ENCODE measurements around the gene NOL6.

NOL6 gene

DNA sequence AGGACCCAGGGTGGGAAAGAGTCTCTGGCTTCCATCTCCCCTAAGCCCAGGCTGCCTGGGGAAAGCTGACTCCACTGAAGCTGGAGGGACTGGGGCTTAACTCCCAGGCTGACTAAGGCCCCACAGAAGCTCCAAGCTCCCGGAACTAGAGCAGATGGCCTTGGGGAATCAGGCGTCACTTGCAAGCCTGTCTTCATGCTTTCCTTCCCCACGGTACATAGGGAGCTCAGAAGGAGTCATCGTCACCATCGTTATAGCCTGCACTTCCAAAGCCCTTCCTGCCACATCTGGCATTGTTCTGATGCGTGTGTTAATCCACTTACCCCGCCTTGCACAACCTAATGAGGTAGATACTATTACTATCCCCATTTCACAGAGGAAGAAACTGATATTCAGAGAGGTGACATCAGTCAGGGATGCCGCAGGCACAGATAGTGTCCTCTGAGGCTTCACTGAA, 37.9 kb downstream of the NOL6 start:
- TF ChIP-seq, protein P1, sequence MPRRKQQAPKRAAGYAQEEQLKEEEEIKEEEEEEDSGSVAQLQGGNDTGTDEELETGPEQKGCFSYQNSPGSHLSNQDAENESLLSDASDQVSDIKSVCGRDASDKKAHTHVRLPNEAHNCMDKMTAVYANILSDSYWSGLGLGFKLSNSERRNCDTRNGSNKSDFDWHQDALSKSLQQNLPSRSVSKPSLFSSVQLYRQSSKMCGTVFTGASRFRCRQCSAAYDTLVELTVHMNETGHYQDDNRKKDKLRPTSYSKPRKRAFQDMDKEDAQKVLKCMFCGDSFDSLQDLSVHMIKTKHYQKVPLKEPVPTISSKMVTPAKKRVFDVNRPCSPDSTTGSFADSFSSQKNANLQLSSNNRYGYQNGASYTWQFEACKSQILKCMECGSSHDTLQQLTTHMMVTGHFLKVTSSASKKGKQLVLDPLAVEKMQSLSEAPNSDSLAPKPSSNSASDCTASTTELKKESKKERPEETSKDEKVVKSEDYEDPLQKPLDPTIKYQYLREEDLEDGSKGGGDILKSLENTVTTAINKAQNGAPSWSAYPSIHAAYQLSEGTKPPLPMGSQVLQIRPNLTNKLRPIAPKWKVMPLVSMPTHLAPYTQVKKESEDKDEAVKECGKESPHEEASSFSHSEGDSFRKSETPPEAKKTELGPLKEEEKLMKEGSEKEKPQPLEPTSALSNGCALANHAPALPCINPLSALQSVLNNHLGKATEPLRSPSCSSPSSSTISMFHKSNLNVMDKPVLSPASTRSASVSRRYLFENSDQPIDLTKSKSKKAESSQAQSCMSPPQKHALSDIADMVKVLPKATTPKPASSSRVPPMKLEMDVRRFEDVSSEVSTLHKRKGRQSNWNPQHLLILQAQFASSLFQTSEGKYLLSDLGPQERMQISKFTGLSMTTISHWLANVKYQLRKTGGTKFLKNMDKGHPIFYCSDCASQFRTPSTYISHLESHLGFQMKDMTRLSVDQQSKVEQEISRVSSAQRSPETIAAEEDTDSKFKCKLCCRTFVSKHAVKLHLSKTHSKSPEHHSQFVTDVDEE (CRISPR knock-in tag; IDR thresholded peaks at IDR 0.05): no peak
- TF ChIP-seq PATZ1 (CRISPR knock-in tag; IDR thresholded peaks at IDR 0.05; ENCODE audit: borderline replicate concordance) (no peak), TOX (CRISPR knock-in tag; IDR thresholded peaks at IDR 0.05; ENCODE audit: borderline replicate concordance) (no peak), ZFP30 (CRISPR knock-in tag; IDR thresholded peaks at IDR 0.05) (no peak), ZNF70 (CRISPR knock-in tag; IDR thresholded peaks at IDR 0.05) (no peak), ZC3H10 (CRISPR knock-in tag; IDR thresholded peaks at IDR 0.05) (no peak), CSDC2 (CRISPR knock-in tag; IDR thresholded peaks at IDR 0.05) (no peak), OSR1 (CRISPR knock-in tag; IDR thresholded peaks at IDR 0.05) (no peak), ESRRG (CRISPR knock-in tag; IDR thresholded peaks at IDR 0.05) (no peak), TCF4 (CRISPR knock-in tag; IDR thresholded peaks at IDR 0.05; ENCODE audit: borderline replicate concordance) (no peak), POU6F1 (CRISPR knock-in tag; IDR thresholded peaks at IDR 0.05; ENCODE audit: borderline replicate concordance, low read depth) (no peak), GLIS3 (CRISPR knock-in tag; IDR thresholded peaks at IDR 0.05) (no peak), ZNF8 (CRISPR knock-in tag; IDR thresholded peaks at IDR 0.05) (no peak), BACH2 (CRISPR knock-in tag; IDR thresholded peaks at IDR 0.05; ENCODE audit: borderline replicate concordance) (no peak), SNAI2 (CRISPR knock-in tag; IDR thresholded peaks at IDR 0.05) (no peak), ZFP3 (CRISPR knock-in tag; IDR thresholded peaks at IDR 0.05) (no peak), PPARA (CRISPR knock-in tag; IDR thresholded peaks at IDR 0.05; ENCODE audit: borderline replicate concordance) (no peak), ZNF565 (CRISPR knock-in tag; conservative IDR thresholded peaks at IDR 0.05; ENCODE audit: low read depth) (no peak)
- TF ChIP-seq, protein P2, sequence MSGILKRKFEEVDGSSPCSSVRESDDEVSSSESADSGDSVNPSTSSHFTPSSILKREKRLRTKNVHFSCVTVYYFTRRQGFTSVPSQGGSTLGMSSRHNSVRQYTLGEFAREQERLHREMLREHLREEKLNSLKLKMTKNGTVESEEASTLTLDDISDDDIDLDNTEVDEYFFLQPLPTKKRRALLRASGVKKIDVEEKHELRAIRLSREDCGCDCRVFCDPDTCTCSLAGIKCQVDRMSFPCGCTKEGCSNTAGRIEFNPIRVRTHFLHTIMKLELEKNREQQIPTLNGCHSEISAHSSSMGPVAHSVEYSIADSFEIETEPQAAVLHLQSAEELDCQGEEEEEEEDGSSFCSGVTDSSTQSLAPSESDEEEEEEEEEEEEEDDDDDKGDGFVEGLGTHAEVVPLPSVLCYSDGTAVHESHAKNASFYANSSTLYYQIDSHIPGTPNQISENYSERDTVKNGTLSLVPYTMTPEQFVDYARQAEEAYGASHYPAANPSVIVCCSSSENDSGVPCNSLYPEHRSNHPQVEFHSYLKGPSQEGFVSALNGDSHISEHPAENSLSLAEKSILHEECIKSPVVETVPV (CRISPR knock-in tag; IDR thresholded peaks at IDR 0.05): no peak
- no peak for ATAC-seq

DNA sequence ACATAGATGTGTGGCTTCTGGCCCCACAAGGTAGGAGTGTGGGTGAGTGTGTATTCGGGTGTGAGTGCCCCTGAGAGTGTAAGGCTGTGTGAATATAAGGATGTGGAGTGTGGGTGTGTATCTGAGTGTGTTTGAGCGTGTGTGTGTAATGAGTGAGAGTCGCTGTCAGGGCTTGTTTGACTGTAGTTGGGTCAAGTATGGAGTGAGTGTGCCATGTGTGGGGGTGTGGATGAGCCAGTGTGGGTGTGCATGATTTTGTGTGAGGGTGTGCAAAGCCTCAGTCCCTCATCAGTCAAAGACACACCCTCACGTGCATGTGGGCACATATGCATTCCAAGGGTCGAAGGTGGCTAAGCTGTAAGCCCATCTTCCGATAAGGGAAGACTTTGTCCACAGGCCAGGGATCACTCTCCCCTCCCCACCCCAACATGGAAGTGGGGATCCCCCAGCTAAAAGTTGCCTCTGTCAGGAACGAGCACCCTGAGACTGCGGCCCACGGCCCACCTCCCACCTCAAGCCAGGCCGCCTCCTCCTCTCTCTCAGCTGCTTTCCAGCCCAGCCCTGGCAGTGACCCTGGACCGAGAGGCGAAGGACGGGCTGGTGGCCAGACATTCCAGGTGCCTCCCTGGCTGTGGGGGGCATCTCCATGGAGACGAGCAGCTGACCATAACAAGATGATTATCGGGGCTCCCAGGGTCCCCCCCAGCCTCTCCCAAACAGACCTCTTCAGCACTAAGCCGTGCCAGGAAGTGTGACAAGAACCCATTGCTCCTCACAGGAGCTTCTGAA, 39.2 kb downstream of the NOL6 start:
- no peak for ATAC-seq
- no peak for TF ChIP-seq ZNF565 (CRISPR knock-in tag; conservative IDR thresholded peaks at IDR 0.05; ENCODE audit: low read depth)
- TF ChIP-seq ZFP3 (CRISPR knock-in tag; IDR thresholded peaks at IDR 0.05): no peak
- TF ChIP-seq ISL1 (CRISPR knock-in tag; IDR thresholded peaks at IDR 0.05): no peak
- no peak for TF ChIP-seq ZFP30 (CRISPR knock-in tag; IDR thresholded peaks at IDR 0.05)
- no peak for TF ChIP-seq CREB5 (CRISPR knock-in tag; IDR thresholded peaks at IDR 0.05; ENCODE audit: low read depth)
- TF ChIP-seq PPARA (CRISPR knock-in tag; IDR thresholded peaks at IDR 0.05; ENCODE audit: borderline replicate concordance): no peak
- TF ChIP-seq, protein P2 (CRISPR knock-in tag; IDR thresholded peaks at IDR 0.05): no peak
- no peak for TF ChIP-seq ZNF8 (CRISPR knock-in tag; IDR thresholded peaks at IDR 0.05)
- TF ChIP-seq, protein P1 (CRISPR knock-in tag; IDR thresholded peaks at IDR 0.05): no peak
- TF ChIP-seq ARNTL (CRISPR knock-in tag; IDR thresholded peaks at IDR 0.05; ENCODE audit: borderline replicate concordance, low read depth): no peak
- TF ChIP-seq BACH2 (CRISPR knock-in tag; IDR thresholded peaks at IDR 0.05; ENCODE audit: borderline replicate concordance): no peak
- TF ChIP-seq TOX (CRISPR knock-in tag; IDR thresholded peaks at IDR 0.05; ENCODE audit: borderline replicate concordance): no peak
- TF ChIP-seq ZC3H10 (CRISPR knock-in tag; IDR thresholded peaks at IDR 0.05): no peak
- TF ChIP-seq PATZ1 (CRISPR knock-in tag; IDR thresholded peaks at IDR 0.05; ENCODE audit: borderline replicate concordance): no peak

Measured in SK-N-SH treated with all-trans-retinoic acid at 6 μM for 48 hours (cell line).